Chondrocyte (in vitro differentiated cells): ENCODE data around the gene SH3PXD2A. TPM values are rescaled to one million over a fixed set of nuclear protein-coding genes. Genes with fewer than 3 reads are reported as not detected.

Source experiments
- DNase-seq: peaks from one replicate; pipeline ENCODE4 v3.0.0; 2021; ENCODE audit warnings: mixed read lengths, low spot score
- H3K27ac Mint-ChIP-seq: one replicate; pipeline ENCODE4 v1.8.0; 2021; ENCODE audit warnings: mild to moderate bottlenecking, moderate library complexity, mixed read lengths; ENCODE audit not compliant: unreplicated experiment
- H3K27me3 Mint-ChIP-seq: 2 replicates; pipeline ENCODE4 v1.8.0; 2021; ENCODE audit warnings: low read depth, mixed read lengths
- H3K36me3 Mint-ChIP-seq: 2 replicates; pipeline ENCODE4 v1.8.0; 2021; ENCODE audit warnings: low read depth, mixed read lengths
- H3K4me1 Mint-ChIP-seq: 2 replicates; pipeline ENCODE4 v1.8.0; 2021; ENCODE audit warnings: low read depth, mild to moderate bottlenecking, mixed read lengths
- H3K4me3 Mint-ChIP-seq: one replicate; pipeline ENCODE4 v1.8.0; 2021; ENCODE audit warnings: mild to moderate bottlenecking, moderate library complexity, mixed read lengths; ENCODE audit not compliant: unreplicated experiment
- H3K9me3 Mint-ChIP-seq: 2 replicates; pipeline ENCODE4 v1.8.0; 2021; ENCODE audit warnings: low read depth, mixed read lengths
- total RNA-seq: library from RNA; stranded (reverse); gene quantifications from 3 replicates; pipeline ENCODE4 v1.2.1, GENCODE V29; 2021
- TF ChIP-seq, protein P1 (sequence below): fragments of 200-600 bp; sonication (generic); IDR thresholded peaks from 2 replicates; pipeline ENCODE4 v1.5.0; 2021; ENCODE audit warnings: antibody characterized with exemption, mild to moderate bottlenecking, moderate library complexity

Gene SH3PXD2A
- total RNA-seq, 1 donor from 2014 or later, result 46.0 TPM

DNA sequence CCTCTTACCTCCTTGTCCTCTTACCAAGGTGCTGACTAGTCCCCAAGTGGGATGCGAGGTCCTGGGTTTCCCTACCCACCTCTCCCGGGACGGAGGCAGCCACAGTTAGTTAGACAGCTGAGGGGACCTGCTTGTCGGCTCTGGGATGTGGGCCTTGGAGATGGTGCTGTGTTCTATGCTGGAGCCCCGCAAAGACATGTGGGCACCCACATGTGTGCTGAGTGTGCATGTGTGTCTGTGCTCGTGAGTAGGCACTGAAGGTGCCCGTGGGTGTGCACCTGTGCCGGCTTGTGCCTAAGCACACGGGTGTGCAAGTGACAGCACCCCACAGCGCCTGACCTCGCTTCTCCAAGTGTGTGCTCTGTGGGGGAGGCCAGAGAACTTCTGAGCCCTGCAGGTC is 299.7 kb downstream of the SH3PXD2A start:
- Mint-ChIP-seq H3K36me3 (no peaks in the 10 kb centered on the region), H3K27me3 (peaks cover 44% of the 10 kb centered on the region)
- DNase-seq, result no peak

GRCh38 chr10:103555325-103555649 is 300.1 kb downstream of the SH3PXD2A start:
- peaks cover 5% of the 10 kb centered on the region for H3K4me1 Mint-ChIP-seq
- no peaks in the 10 kb centered on the region for H3K9me3 Mint-ChIP-seq
- no peak overlapping the region for H3K27ac Mint-ChIP-seq
- H3K4me3 Mint-ChIP-seq, result peak overlapping the region; percentile 47
- no peak for DNase-seq
- no peaks in the 10 kb centered on the region for H3K36me3 Mint-ChIP-seq
- TF ChIP-seq, protein P1, sequence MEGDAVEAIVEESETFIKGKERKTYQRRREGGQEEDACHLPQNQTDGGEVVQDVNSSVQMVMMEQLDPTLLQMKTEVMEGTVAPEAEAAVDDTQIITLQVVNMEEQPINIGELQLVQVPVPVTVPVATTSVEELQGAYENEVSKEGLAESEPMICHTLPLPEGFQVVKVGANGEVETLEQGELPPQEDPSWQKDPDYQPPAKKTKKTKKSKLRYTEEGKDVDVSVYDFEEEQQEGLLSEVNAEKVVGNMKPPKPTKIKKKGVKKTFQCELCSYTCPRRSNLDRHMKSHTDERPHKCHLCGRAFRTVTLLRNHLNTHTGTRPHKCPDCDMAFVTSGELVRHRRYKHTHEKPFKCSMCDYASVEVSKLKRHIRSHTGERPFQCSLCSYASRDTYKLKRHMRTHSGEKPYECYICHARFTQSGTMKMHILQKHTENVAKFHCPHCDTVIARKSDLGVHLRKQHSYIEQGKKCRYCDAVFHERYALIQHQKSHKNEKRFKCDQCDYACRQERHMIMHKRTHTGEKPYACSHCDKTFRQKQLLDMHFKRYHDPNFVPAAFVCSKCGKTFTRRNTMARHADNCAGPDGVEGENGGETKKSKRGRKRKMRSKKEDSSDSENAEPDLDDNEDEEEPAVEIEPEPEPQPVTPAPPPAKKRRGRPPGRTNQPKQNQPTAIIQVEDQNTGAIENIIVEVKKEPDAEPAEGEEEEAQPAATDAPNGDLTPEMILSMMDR, result no peak
- peaks cover 43% of the 10 kb centered on the region for H3K27me3 Mint-ChIP-seq

More for the DNA sequence above, 299.7 kb downstream of the SH3PXD2A start:
- Mint-ChIP-seq H3K4me1 (peaks cover 5% of the 10 kb centered on the region), H3K4me3 (peak overlapping the region; percentile 47), H3K9me3 (no peaks in the 10 kb centered on the region), H3K27ac (no peak overlapping the region)
- TF ChIP-seq, protein P1, result no peak

DNA sequence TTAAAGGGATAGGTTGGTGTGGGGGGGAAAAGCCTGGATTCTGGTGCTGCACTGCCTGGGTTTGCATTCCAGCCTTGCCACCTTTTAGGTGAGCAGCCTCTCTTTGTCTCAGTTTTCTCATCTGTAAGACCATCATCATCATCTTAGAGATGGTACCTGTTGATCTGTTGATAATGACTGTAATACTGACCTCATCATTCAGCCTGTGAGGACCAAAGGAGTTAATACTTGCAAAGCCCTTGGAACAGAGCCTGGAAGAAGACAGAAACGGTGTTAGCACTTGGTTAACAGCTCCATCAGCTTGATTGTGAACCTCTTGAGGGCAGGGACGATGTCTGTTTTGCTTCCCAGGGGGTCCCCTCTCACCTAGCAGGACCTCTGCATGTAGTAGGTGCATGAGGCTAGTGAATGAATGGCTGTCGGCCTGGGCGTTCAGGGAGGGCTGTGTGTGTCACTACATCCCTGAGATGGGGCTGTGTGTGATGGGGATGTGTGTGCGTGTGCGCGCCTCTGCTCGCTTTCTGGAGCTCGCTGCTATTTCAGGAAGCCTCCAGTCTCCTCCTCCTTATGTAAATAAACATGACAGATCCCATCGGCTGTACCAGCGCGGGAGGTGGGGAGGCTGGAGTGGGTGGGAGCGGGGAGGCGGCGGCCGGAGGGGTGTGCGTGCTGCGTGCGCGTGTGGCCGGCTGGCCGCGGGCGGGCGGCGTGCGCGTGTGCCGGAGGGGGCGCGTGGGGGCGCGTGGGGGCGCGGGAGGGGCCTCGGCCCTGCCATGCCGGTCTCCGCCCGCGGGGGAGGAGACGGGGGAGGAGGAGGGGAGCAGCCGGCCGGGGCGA is 300.7 kb downstream of the SH3PXD2A start:
- H3K4me1 Mint-ChIP-seq, result peaks cover 5% of the 10 kb centered on the region
- H3K9me3 Mint-ChIP-seq, result no peaks in the 10 kb centered on the region
- H3K27ac Mint-ChIP-seq, result peak overlapping the region; percentile 61
- H3K36me3 Mint-ChIP-seq, result no peaks in the 10 kb centered on the region
- peaks cover 41% of the 10 kb centered on the region for H3K27me3 Mint-ChIP-seq
- no peak for DNase-seq
- peak overlapping the region; percentile 72 for H3K4me3 Mint-ChIP-seq
- TF ChIP-seq, protein P1, result no peak

GRCh38 chr10:103553743-103554487 is 301.5 kb downstream of the SH3PXD2A start:
- Mint-ChIP-seq H3K4me1 (peaks cover 5% of the 10 kb centered on the region), H3K27ac (no peak overlapping the region), H3K27me3 (peaks cover 41% of the 10 kb centered on the region), H3K9me3 (no peaks in the 10 kb centered on the region), H3K4me3 (no peak overlapping the region), H3K36me3 (no peaks in the 10 kb centered on the region)
- peak; percentile 65 for DNase-seq
- TF ChIP-seq, protein P1, result no peak
